H1 (cell line): ENCODE data around the gene L1TD1. TPM values are rescaled to one million over a fixed set of nuclear protein-coding genes. Genes with fewer than 3 reads are reported as not detected.

Experiments used
- CTCF ChIA-PET: fragments of 300-600 bp; sonication (Branson Sonifier 250); formaldehyde crosslinking; loops from one replicate; lab custom pipeline; 2021; ENCODE audit not compliant: partially characterized antibody; lab: Charles Lee
- POLR2A ChIA-PET: fragments of 300-600 bp; sonication (Branson Sonifier 250); formaldehyde crosslinking; loops from one replicate; lab custom pipeline; 2021; ENCODE audit warnings: inconsistent platforms; ENCODE audit not compliant: partially characterized antibody; lab: Charles Lee
- DNase-seq, 2 experiments: peaks; one replicate each; pipeline versions ENCODE4 v3.0.0 to v3.0.0-alpha.2; 2010 to 2022; ENCODE audit warnings: low spot score in 2 of 2, low read depth in 1 of 2, mixed read lengths in 1 of 2
- FAIRE-seq: peaks from 2 replicates; lab custom pipeline; 2011; peaks lifted over from hg19 to GRCh38; lab: Jason Lieb, UNC
- H2AFZ ChIP-seq: 2 replicates; pipeline ENCODE4 v1.8.1; 2012; ENCODE audit warnings: low read length, inconsistent platforms
- H2AK5ac ChIP-seq: 2 replicates; pipeline ENCODE4 v1.6.1; 2013; ENCODE audit warnings: low read depth, low read length
- H2BK120ac ChIP-seq: replicated peaks from 2 replicates; pipeline ENCODE3; 2013; ENCODE audit warnings: low read depth, low read length, inconsistent platforms
- H2BK12ac ChIP-seq: 2 replicates; pipeline ENCODE4 v1.6.1; 2013; ENCODE audit warnings: low read depth, low read length
- H2BK15ac ChIP-seq: 2 replicates; pipeline ENCODE4 v1.6.1; 2013; ENCODE audit warnings: low read length
- H2BK20ac ChIP-seq: 2 replicates; pipeline ENCODE4 v1.6.1; 2013; ENCODE audit warnings: low read length
- H2BK5ac ChIP-seq: 2 replicates; pipeline ENCODE4 v1.6.1; 2013; ENCODE audit warnings: low read depth, low read length
- H3K14ac ChIP-seq: 2 replicates; pipeline ENCODE4 v1.6.1; 2013; ENCODE audit warnings: inconsistent platforms; ENCODE audit not compliant: insufficient read length
- H3K18ac ChIP-seq: 2 replicates; pipeline ENCODE4 v1.6.1; 2013; ENCODE audit warnings: low read length; ENCODE audit errors: extremely low read depth
- H3K23ac ChIP-seq: 2 replicates; pipeline ENCODE4 v1.6.1; 2013; ENCODE audit warnings: inconsistent platforms; ENCODE audit not compliant: insufficient read length
- H3K23me2 ChIP-seq: 2 replicates; pipeline ENCODE4 v1.6.1; 2013; ENCODE audit warnings: low read depth, low read length
- H3K27ac ChIP-seq: 2 replicates; pipeline ENCODE4 v1.6.1; 2011; ENCODE audit warnings: low read depth, low read length, inconsistent platforms
- H3K27me3 ChIP-seq, 4 experiments: replicated peaks in 1 of 4; 1 replicate in 1 of 4; 2 replicates in 3 of 4; pipeline versions ENCODE4 v1.6.1 to v1.8.1; 2011 to 2013; ENCODE audit warnings: low read length in 3 of 4, mild to moderate bottlenecking in 3 of 4, inconsistent platforms in 2 of 4, mixed read lengths in 2 of 4, moderate library complexity in 1 of 4; ENCODE audit not compliant: control insufficient read depth in 3 of 4, insufficient read depth in 3 of 4; ENCODE audit errors: extremely low read depth in 1 of 4
- H3K36me3 ChIP-seq, 4 experiments: 2 replicates each; pipeline versions ENCODE4 v1.6.1 to v1.8.1; 2011 to 2013; ENCODE audit warnings: mild to moderate bottlenecking in 4 of 4, low read length in 3 of 4, moderate library complexity in 2 of 4, control low read depth in 1 of 4, inconsistent platforms in 1 of 4; ENCODE audit not compliant: insufficient read depth in 4 of 4, control insufficient read depth in 2 of 4
- H3K4ac ChIP-seq: replicated peaks from 2 replicates; pipeline ENCODE3; 2013; ENCODE audit warnings: low read length, low read depth, mixed read lengths, inconsistent platforms; ENCODE audit not compliant: insufficient read length
- H3K4me1 ChIP-seq, 4 experiments: replicated peaks in 1 of 4; 1 replicate in 1 of 4; 2 replicates in 3 of 4; pipeline versions ENCODE4 v1.6.1 to v1.8.1; 2011 to 2013; ENCODE audit warnings: low read length in 3 of 4, inconsistent platforms in 2 of 4, mixed read lengths in 1 of 4; ENCODE audit not compliant: insufficient read depth in 4 of 4, control insufficient read depth in 3 of 4
- H3K4me2 ChIP-seq, 2 experiments: 2 replicates each; pipeline versions ENCODE4 v1.6.1 to v1.8.1; 2011 to 2013; ENCODE audit warnings: low read depth in 2 of 2, low read length in 2 of 2, control low read depth in 1 of 2, inconsistent platforms in 1 of 2, mild to moderate bottlenecking in 1 of 2; ENCODE audit not compliant: insufficient read depth in 1 of 2
- H3K4me3 ChIP-seq, 4 experiments: fragments of 200-600, 300-600 bp in 1 of 4; sonication (generic), shearing (Covaris generic), sonication (Bioruptor Twin) in 1 of 4; 2 replicates each; pipeline versions ENCODE4 v1.5.1 to v1.8.1; 2011 to 2016; ENCODE audit warnings: low read length in 4 of 4, low read depth in 3 of 4, control low read depth in 2 of 4, inconsistent platforms in 2 of 4, mild to moderate bottlenecking in 2 of 4, mixed read lengths in 1 of 4, moderate library complexity in 1 of 4; ENCODE audit not compliant: insufficient read depth in 2 of 4; ENCODE audit errors: extremely low read depth in 1 of 4
- H3K56ac ChIP-seq: replicated peaks from 2 replicates; pipeline ENCODE3; 2013; ENCODE audit warnings: low read depth, mild to moderate bottlenecking, mixed read lengths, low read length, inconsistent platforms; ENCODE audit not compliant: insufficient read length
- H3K79me1 ChIP-seq: 2 replicates; pipeline ENCODE4 v1.6.1; 2013; ENCODE audit warnings: low read depth, low read length, control low read depth
- H3K79me2 ChIP-seq, 2 experiments: 2 replicates each; pipeline versions ENCODE4 v1.6.1 to v1.8.1; 2012 to 2013; ENCODE audit warnings: low read length in 2 of 2, mild to moderate bottlenecking in 2 of 2, inconsistent platforms in 1 of 2; ENCODE audit not compliant: insufficient read depth in 2 of 2, control insufficient read depth in 1 of 2
- H3K9ac ChIP-seq, 4 experiments: replicated peaks in 1 of 4; 1 replicate in 1 of 4; 2 replicates in 3 of 4; pipeline versions ENCODE4 v1.6.1 to v1.8.1; 2011 to 2013; ENCODE audit warnings: low read depth in 3 of 4, low read length in 3 of 4, control low read depth in 2 of 4, mild to moderate bottlenecking in 2 of 4, moderate library complexity in 2 of 4, inconsistent platforms in 1 of 4; ENCODE audit errors: extremely low read depth in 1 of 4
- H3K9me3 ChIP-seq, 2 experiments: 2 replicates each; pipeline versions ENCODE4 v1.6.1 to v1.8.1; 2012 to 2013; ENCODE audit warnings: mild to moderate bottlenecking in 2 of 2, moderate library complexity in 2 of 2, control low read depth in 1 of 2, inconsistent platforms in 1 of 2, low read depth in 1 of 2, low read length in 1 of 2, mixed read lengths in 1 of 2; ENCODE audit not compliant: insufficient read depth in 2 of 2
- H4K20me1 ChIP-seq, 2 experiments: replicated peaks in 1 of 2; 2 replicates each; pipeline versions ENCODE3 to v1.8.1; 2011 to 2013; ENCODE audit warnings: inconsistent platforms in 2 of 2, low read length in 2 of 2, mild to moderate bottlenecking in 1 of 2; ENCODE audit not compliant: insufficient read depth in 2 of 2, control insufficient read depth in 1 of 2
- H4K5ac ChIP-seq: 2 replicates; pipeline ENCODE4 v1.6.1; 2013; ENCODE audit warnings: low read length, low read depth, mixed read lengths, inconsistent platforms; ENCODE audit not compliant: insufficient read length
- H4K8ac ChIP-seq: 2 replicates; pipeline ENCODE4 v1.8.0; 2013; ENCODE audit warnings: mild to moderate bottlenecking, moderate library complexity, low read length, inconsistent platforms; ENCODE audit not compliant: insufficient read depth; ENCODE audit errors: extremely low read depth
- H4K91ac ChIP-seq: replicated peaks from 2 replicates; pipeline ENCODE3; 2013; ENCODE audit warnings: low read length, mixed read lengths, inconsistent platforms; ENCODE audit not compliant: insufficient read length
- GTF2F1 ChIP-seq: IDR thresholded peaks from 2 replicates; pipeline ENCODE4 v1.6.1; 2012; ENCODE audit warnings: low read depth, low read length, improper control_type of control experiment, borderline replicate concordance
- POLR2A ChIP-seq, 2 experiments: IDR thresholded peaks; 1 replicate in 1 of 2; 2 replicates in 1 of 2; pipeline ENCODE4 v1.6.1; 2011; ENCODE audit warnings: low read depth in 2 of 2, low read length in 2 of 2, mild to moderate bottlenecking in 2 of 2; ENCODE audit errors: control extremely low read depth in 1 of 2
- POLR2AphosphoS5 ChIP-seq: IDR thresholded peaks from 2 replicates; pipeline ENCODE4 v1.6.1; 2011; ENCODE audit warnings: low read depth, low read length
- RNF2 ChIP-seq: fragments of 200-900, 300-1000 bp; sonication (generic); IDR thresholded peaks from 2 replicates; pipeline ENCODE4 v1.7.1; 2016; ENCODE audit warnings: borderline replicate concordance, low read depth, mild to moderate bottlenecking, antibody characterized with exemption, low read length; ENCODE audit not compliant: poor library complexity, severe bottlenecking; ENCODE audit errors: missing control alignments
- WGBS, 2 experiments: shearing (Covaris generic) in 1 of 2; methylation state at CpG; one replicate each; pipeline versions ENCODE4 v1.1.6 to v1.1.7; 2013 to 2015; ENCODE audit warnings: low lambda C conversion rate in 2 of 2, mixed read lengths in 2 of 2, inconsistent platforms in 1 of 2, low coverage in 1 of 2, missing lambda C conversion rate in 1 of 2; ENCODE audit not compliant: insufficient replicate concordance in 2 of 2, insufficient coverage in 1 of 2, insufficient read length in 1 of 2; ENCODE audit errors: extremely low coverage in 1 of 2, missing lambda C conversion rate in 1 of 2; 5-methylcytosine and 5-hydroxymethylcytosine counted together
- polyA plus RNA-seq, 7 experiments: library from polyadenylated mRNA; depleted of rRNA in 3 of 7; stranded (reverse) in 5 of 7; unstranded in 2 of 7; fragments of >200 nt in 5 of 7; fragments of 200-250 nt in 2 of 7; gene quantifications; 1 replicate in 5 of 7; 2 replicates in 1 of 7; 4 replicates in 1 of 7; pipeline versions ENCODE4 v1.2.1 to v1.2.3, GENCODE V29; 2011 to 2013; ENCODE audit warnings: missing spikeins in 2 of 7, mixed read lengths in 2 of 7
- total RNA-seq: library from RNA; stranded (reverse); fragmentation: NEBNext Ultra II Directional; extraction: Animal tissue kit (Norgen Biotek cat#: 25700); gene quantifications from 2 replicates; pipeline ENCODE4 v1.2.1, GENCODE V29; 2021
- TF ChIP-seq, protein P1 (sequence below): IDR thresholded peaks from 2 replicates; pipeline ENCODE4 v1.6.1; 2012; ENCODE audit warnings: inconsistent platforms

Gene L1TD1
- total and polyA plus RNA-seq, 2 of the 8 experiments (the other 6 are each of a cell fraction or from before 2014, with no cell fraction given), result 35.3 to 441 TPM

DNA sequence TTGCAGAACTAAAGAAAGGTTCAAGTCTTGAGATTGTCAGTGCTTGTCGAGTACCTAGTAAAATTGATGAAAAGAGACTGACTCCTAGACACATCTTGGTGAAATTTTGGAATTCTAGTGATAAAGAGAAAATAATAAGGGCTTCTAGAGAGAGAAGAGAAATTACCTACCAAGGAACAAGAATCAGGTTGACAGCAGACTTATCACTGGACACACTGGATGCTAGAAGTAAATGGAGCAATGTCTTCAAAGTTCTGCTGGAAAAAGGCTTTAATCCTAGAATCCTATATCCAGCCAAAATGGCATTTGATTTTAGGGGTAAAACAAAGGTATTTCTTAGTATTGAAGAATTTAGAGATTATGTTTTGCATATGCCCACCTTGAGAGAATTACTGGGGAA, 16.3 kb downstream of the L1TD1 start:
- Histone ChIP-seq H3K36me3 (peaks cover 22 to 69% (median 54%) of the 10 kb centered on the region in 4 experiments), H3K27me3 (no peaks in the 10 kb centered on the region)

More for the DNA sequence above, 16.3 kb downstream of the L1TD1 start:
- Histone ChIP-seq H3K9ac (no peak overlapping the region), H2BK15ac (no peak overlapping the region), H3K14ac (no peak overlapping the region), H2BK5ac (no peak overlapping the region), H3K9me3 (peaks cover 0 to 9% of the 10 kb centered on the region in 2 experiments; a peak in 2 of 4 replicates), H2BK20ac (no peak overlapping the region), H4K91ac (no peak overlapping the region), H2AFZ (no peak overlapping the region), H3K79me1 (no peaks in the 10 kb centered on the region), H2BK120ac (no peak overlapping the region), H3K4me1 (no peaks in the 10 kb centered on the region), H3K4ac (no peak overlapping the region), H4K20me1 (peaks cover 4 to 13% of the 10 kb centered on the region in 2 experiments), H4K5ac (no peak overlapping the region), H2BK12ac (no peak overlapping the region), H3K18ac (no peak overlapping the region), H3K4me3 (no peak overlapping the region), H3K23ac (no peak overlapping the region), H3K23me2 (no peaks in the 10 kb centered on the region), H4K8ac (no peak overlapping the region), H3K4me2 (no peak overlapping the region), H3K56ac (no peak overlapping the region), H2AK5ac (no peak overlapping the region), H3K27ac (no peak overlapping the region), H3K79me2 (peaks cover 0 to 42% of the 10 kb centered on the region in 2 experiments; a peak in 2 of 4 replicates)
- FAIRE-seq (no peak), DNase-seq (no peak)
- TF ChIP-seq POLR2AphosphoS5 (peak; percentile 80; the same call in 1 of the 2 replicates), RNF2 (no peak), POLR2A (IDR thresholded peaks at IDR 0.05; ENCODE audit: control extremely low read depth in 1 of 2, low read depth in 2 of 2, low read length in 2 of 2) (peak; percentile 59 to 63; a peak in 2 of 3 replicates), GTF2F1 (0 out of 2 replicates have a peak, but pooled peaks have one; percentile 43)
- TF ChIP-seq, protein P1, sequence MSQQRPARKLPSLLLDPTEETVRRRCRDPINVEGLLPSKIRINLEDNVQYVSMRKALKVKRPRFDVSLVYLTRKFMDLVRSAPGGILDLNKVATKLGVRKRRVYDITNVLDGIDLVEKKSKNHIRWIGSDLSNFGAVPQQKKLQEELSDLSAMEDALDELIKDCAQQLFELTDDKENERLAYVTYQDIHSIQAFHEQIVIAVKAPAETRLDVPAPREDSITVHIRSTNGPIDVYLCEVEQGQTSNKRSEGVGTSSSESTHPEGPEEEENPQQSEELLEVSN, result 0 out of 2 replicates have a peak, but pooled peaks have one; percentile 4
- 91% methylated on average over 1 of the region's 1 CpG; no CpG with 5 or more reads in 1 of the 2 experiments for WGBS, 2 experiments
- CTCF ChIA-PET, result no interaction called here
- POLR2A ChIA-PET, result interaction anchor here (0.8 to 26.8 kb wide), 4 partner anchors 16 to 36 kb away, joined by 3 to 1232 read pairs (median 49); partner anchors contain the start of gene L1TD1
